ENCODE results near the gene COL27A1.

COL27A1 gene

DNA sequence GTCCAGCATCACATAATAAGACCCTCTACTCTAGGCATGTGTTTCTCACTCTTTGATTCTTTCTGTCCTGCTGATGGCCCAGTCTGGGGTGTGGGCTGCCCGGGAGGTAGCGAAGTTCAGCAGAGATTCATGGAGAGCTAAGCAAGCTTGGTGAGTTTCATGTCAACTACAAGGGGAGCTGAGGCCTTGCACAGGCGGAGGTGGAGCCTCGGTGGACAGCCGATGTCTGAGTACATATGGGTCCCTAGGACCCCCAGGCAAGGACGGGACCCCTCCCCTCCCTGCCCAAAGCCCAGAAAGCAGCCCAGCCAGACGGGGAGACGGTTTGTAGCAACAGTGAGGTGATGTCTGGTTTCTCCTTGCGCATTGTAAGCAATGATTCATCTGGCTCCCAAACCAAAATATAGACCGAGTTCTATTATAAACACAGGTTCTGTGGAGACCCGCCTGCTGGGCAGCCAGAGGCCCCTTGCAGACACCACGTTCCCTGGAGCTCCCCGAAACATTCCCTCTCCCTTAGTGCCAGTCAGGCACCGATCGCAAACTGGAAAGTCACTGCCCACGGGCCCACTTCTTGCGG lies 45.5 kb downstream of the COL27A1 start:
- H3K4me3 ChIP-seq (ENCODE audit: low read depth, low read length), result no peak overlapping the region
- TF ChIP-seq, protein P1, sequence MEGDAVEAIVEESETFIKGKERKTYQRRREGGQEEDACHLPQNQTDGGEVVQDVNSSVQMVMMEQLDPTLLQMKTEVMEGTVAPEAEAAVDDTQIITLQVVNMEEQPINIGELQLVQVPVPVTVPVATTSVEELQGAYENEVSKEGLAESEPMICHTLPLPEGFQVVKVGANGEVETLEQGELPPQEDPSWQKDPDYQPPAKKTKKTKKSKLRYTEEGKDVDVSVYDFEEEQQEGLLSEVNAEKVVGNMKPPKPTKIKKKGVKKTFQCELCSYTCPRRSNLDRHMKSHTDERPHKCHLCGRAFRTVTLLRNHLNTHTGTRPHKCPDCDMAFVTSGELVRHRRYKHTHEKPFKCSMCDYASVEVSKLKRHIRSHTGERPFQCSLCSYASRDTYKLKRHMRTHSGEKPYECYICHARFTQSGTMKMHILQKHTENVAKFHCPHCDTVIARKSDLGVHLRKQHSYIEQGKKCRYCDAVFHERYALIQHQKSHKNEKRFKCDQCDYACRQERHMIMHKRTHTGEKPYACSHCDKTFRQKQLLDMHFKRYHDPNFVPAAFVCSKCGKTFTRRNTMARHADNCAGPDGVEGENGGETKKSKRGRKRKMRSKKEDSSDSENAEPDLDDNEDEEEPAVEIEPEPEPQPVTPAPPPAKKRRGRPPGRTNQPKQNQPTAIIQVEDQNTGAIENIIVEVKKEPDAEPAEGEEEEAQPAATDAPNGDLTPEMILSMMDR (IDR thresholded peaks at IDR 0.05; ENCODE audit: low read depth, low read length), result no peak

DNA sequence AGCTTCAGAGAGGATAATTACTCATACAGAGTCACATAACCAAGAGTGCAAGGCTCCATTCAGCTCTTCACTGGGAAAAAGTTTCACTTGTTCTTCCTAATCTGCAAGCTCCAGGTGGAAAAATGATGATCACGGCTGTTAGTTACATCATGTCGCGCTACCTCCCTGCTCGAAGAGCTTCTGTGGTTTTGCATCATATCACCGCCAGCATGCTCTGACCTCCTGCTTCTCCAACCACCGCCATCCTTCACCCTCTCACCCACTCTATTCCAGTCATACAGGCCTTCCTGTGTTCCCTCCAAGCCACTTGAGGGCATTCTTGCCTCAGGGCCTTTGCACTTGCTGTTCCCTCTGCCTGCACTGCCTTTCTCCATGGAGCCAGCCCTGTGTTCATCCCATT lies 47.1 kb downstream of the COL27A1 start:
- TF ChIP-seq, protein P1 (IDR thresholded peaks at IDR 0.05; ENCODE audit: low read depth, low read length), result no peak
- no peak overlapping the region for H3K4me3 ChIP-seq (ENCODE audit: low read depth, low read length)

DNA sequence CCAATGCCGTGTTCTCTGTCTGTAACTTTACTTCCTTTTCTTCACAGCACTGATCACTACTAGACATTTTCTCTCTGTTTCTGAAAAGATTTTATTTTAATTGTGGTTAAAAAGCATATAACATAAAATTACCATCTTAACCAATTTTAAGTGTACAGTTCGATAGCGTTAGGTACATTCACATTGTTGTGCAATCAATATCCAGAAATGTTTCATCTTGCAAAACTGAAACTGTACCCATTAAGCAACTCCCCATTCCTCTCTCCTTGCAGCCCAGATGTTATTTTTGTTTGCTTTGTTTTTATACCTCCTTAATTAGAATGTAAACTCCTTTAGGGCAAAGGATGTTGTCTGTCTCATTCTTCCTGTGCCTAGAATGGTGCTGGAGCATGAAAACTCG lies 47.5 kb downstream of the COL27A1 start:
- H3K4me3 ChIP-seq (ENCODE audit: low read depth, low read length), result no peak overlapping the region
- TF ChIP-seq, protein P1 (IDR thresholded peaks at IDR 0.05; ENCODE audit: low read depth, low read length), result no peak

DNA sequence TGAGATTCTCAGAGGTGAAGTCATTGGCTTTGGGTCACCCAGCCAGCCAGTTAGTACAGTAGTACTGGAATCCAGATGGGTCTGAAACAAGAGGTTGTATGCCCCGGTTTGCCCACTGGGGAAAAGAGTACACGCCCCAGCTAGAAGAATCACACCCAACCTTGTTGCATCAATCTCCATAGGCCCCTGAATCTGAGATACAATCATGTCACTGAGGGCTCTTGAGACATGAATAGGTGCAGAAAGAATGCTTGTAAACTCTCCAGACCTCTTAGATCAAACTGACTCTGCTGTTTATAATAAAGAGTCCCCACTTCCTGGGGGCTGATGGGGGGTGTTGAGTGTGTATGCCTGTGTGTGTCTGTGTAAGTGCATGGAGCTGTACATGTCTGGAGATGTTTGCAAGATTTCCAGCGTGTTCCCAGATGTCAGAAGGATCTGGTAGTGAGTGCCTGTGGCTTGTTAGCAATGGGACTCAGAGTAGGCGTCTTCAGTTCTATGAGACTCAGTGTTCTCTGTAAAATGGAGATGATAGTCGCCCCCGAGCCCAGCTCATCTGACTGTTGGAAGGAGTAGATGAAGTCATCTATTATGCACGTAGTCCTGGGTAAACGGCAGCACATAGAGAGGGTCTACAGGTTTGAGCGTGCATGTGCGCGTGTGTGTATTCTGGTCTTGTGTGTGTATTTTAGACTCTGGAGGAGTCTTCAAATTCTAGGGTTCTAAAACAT lies 48.2 kb downstream of the COL27A1 start:
- TF ChIP-seq, protein P1 (IDR thresholded peaks at IDR 0.05; ENCODE audit: low read depth, low read length), result no peak
- no peak overlapping the region for H3K4me3 ChIP-seq (ENCODE audit: low read depth, low read length)

DNA sequence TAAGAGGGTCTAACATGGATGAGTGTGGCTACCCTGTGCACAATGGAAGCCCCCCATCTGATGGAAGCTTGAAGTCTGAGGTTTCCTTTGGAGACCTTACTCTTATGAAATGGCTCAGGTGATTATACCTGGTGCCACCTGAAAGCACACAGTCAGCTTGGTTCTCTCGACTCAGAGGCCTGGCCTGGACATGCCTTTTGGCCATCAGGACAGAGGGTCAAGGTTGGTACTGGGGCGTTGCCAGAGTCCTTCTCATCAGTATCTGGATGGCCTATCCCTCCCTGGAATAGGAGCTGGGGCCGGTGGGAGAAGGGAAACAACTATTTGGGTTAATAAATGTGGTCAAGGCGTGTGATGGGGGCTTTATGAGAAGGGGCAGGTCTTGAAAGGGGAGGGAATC lies 48.9 kb downstream of the COL27A1 start:
- TF ChIP-seq, protein P1 (IDR thresholded peaks at IDR 0.05; ENCODE audit: low read depth, low read length), result no peak
- no peak overlapping the region for H3K4me3 ChIP-seq (ENCODE audit: low read depth, low read length)

DNA sequence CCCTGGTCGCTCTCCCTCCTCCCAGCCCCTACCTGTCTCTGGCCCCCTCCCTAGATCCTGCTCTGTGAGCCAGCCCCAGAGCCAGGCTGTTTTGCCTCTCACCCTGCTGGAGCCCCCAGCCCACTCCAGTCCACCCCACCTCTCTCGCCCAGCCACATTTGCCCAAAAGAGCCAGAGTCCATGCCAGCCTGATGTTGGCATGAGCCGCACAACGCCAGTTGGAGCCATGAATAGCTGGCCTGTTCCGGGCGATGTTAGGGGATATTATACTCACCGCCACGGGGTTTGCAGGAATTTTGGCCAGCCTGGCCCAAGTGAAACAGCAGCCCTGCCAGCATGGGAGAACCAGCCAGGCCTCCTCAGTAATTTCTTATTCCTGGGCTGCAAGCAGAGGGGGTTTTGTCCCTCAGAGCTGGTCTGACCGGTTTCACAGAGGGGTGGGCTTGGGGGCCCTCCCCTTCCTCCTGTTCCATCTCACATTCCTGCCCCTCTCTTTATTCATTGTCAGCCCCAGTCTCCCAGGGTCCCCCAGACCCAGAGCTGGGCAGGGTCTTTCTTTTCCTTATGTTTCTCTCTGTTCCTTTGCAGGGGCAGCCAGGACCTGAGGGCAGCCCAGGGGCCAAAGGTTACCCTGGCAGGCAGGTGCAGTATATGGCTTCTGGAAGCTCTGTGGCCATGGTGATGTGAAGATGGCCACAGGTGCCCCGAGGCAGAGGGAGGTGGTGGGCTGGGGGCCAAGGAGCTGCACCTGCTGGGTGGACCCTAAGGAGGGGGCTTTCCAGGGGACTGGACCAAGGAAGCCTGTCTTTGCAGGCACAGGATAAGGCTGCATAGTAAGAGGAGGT lies 50.1 kb downstream of the COL27A1 start:
- TF ChIP-seq, protein P1 (IDR thresholded peaks at IDR 0.05; ENCODE audit: low read depth, low read length), result no peak

More for the DNA sequence above, 50.1 kb downstream of the COL27A1 start:
- H3K4me3 ChIP-seq (ENCODE audit: low read depth, low read length), result no peak overlapping the region

Data from WI38 (cell line).